ENCODE results near the gene BCL2.

The BCL2 gene

GRCh38 chr18:63074981-63075404 lies 244.6 kb downstream of the BCL2 start:
- no peak for FAIRE-seq

- FAIRE-seq = no peak
Observed at GRCh38 chr18:63073481-63073880, 246.1 kb downstream of the BCL2 start.
